NCI-H345 (cell line): ENCODE measurements around the gene KHDC4.
"Not testable (repeated sequence)": the region's sequence is repeated elsewhere in the genome, so short reads cannot be mapped to it uniquely, and the experiment has no call there.

Experiments
- DNase-seq: peaks from one replicate; lab custom pipeline; 2025; lab: John Stamatoyannopoulos, UW

The KHDC4 gene

DNA sequence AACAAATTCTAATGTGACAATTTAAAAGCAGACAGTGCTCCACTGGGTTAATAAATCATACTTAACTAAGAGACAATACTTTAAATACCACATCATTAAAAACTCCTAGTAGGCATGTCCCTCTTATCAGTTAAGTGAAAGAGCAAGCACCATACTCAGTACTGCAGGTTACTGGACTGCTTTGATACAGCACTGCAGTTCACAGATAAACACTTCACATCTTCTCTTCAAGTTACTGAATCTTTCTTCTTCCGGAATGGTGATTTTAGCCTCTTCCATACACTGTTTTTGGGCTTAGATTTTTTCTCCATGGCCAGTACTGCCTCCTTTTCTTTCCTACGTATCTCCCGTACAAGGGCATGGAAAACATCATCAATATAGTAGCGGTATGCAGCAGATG lies 34.1 kb downstream of the KHDC4 start:
- DNase-seq: no peak

DNA sequence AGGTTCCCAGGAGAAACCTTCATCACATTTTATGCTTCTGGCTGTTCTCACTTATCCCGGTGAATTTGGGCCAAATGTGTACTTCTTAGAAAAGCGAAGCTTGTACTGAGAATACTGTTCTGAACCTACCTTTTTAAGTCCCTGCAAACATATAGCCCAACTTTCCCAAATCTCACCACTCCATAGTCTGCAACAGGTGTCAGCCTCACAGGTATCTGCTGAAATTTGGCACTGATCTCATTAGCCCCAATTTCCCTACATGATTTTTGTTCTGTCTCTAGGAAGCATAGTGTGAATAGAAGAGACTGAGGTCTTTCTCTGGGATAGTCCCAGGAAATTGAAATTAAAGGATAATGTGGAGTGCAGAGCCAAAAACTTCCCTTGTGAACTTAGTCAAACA lies 34.5 kb downstream of the KHDC4 start:
- DNase-seq: no peak

DNA sequence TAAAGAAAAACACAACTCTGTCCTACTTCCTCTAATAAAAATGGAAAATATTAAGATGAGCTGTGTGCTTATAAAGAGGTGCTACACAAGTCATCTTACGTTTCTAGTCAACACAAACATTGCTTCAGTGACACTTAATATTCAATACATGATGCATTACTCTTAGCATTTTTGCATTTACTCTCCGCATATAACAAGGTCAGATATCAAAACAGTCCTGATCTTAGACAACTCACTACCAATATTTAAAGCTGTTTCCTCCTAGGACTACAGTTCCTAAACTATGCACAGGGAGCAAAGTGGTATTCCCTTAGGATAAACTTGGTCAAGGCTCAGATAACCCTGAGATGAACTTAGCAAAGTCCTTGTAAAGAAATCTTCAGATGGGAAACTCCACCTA lies 35.3 kb downstream of the KHDC4 start:
- DNase-seq: no peak

DNA sequence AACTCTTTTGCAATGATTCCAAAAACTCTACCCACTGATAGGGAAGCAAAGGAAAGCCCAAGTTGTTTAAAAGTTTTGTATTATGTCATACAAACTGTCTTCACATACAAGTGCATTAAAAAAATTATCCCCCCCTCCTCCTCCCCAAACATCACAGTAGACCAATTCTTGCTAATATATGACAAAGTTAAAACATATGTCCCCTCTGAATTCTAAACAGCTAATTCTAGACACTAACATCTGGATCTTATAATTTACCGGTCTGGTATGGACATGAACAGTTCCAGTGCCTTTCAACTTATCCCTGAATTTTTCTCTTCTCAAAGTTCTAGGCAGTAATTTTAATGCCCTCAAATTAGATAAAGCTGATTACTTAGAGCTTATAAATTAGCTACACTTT lies 36.5 kb downstream of the KHDC4 start:
- no peak for DNase-seq

DNA sequence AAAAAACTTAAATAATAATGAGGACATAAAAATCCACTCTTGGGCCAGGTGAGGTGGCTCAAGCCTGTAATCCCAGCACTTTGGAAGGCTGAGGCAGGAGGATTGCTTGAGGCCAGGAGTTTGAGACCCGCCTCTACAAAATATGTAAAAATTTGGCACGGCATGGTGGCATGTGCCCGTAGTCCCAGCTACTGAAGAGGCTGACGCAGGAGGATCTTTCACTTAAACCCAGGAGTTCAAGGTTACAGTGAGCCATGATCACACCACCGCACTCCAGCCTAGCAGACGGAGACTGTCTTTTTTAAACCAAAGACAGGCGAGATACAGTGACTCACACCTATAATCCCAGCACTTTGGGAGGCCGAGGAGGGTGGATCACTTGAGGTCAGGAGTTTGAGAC lies 37.7 kb downstream of the KHDC4 start:
- DNase-seq: not testable (repeated sequence)

DNA sequence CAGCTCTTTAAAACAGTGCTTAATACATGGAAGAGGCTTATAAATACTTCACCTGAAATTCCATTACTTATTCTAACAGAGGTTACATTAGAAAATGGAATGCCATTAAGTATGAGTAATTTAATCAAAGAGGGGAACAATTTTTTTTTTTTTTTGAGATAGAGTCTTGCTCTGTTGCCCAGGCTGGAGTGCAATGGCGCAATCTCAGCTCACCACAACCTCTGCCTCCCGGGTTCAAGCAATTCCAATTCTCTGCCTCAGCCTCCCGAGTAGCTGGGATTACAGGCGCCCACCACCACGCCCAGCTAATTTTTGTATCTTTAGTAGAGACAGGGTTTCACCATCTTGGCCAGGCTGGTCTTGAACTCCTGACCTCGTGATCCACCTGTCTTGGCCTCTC lies 38.6 kb downstream of the KHDC4 start:
- not testable (repeated sequence) for DNase-seq

DNA sequence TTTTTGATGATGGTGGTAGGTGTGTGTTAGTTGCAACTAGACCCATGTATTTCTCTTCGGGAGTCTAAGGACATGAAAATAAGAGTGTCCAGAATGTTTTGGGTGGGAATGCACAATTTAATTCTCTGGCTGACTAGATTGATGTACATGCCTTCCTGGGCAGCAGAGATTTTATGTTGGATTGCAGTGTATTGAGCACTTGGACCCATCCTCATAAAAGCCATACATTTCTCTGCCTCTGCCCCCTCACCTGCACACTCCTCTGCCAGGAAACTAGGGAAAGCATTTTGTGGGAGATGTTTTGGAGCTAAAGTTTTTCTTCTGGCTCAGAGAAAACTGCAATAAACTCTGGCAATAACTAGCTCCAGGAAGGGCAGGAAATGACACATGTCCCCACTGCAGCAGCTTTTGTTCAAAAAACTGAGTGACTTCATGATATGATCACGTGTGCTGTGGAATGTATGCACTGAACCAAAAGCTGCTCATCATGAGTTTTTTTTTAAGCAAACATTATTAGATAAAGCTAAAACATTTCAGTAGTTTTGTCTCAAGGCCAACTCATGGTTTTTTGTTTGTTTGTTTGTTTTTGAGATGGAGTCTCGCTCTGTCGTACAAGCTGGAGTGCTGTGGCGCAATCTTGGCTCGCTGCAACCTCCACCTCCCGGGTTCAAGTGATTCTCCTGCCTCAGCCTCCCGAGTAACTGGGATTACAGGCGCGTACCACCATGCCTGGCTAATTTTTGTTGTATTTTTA lies 40.6 kb downstream of the KHDC4 start:
- DNase-seq: no peak

DNA sequence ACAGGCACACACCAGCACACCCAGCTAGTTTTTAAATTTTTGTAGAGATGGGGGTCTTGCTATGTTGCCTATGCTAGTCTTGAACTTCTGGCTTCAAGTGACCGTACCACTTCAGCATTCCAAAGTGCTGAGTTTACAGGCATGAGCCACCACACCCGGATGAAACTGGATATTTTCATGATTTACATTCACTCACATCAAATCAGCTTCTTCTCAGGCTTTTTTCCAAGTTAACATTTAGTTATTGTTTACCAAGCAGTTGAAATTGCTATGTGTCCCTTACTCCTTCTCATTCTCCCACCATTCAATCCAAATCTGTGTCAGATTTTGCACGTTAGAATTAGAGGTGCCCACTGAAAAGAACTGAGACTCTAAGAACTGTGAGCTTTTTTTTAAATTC lies 41.4 kb downstream of the KHDC4 start:
- no peak for DNase-seq

DNA sequence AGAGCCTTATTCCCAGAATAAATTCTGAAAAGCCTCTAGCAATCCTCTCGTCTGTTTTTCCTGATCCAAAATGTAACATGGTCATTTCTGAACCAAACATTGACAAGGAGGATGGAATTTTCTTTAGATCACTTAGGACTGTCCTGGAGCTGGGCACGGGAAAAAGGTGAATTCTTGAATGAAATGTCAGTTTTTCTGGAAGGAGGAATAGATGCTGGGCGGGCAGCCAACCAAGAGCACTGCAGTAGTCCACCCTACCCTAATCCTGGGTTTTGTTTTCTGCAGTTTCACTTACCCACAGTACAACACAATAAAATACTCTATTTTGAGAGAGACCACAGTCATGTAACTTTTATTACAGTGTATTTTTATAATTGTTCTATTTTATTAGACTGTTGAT lies 44.0 kb downstream of the KHDC4 start:
- no peak for DNase-seq

DNA sequence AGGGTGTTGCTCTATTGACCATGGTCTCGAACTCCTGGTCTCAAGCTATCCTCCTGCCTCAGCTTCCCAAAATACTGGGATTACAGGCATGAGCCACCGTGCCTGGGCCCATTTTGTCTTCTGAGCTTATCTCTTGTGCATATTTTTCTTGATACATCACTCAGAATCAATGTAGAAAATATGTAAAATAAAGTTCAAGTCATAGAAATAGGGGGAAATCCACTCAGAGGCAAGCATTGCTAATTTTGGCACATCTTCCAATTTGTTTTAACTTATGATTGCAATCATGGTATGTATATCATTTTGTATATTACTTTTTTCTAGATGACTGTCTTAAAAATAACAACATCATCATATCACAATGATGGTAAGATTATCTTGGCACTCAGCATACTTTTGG lies 44.6 kb downstream of the KHDC4 start:
- DNase-seq: no peak

DNA sequence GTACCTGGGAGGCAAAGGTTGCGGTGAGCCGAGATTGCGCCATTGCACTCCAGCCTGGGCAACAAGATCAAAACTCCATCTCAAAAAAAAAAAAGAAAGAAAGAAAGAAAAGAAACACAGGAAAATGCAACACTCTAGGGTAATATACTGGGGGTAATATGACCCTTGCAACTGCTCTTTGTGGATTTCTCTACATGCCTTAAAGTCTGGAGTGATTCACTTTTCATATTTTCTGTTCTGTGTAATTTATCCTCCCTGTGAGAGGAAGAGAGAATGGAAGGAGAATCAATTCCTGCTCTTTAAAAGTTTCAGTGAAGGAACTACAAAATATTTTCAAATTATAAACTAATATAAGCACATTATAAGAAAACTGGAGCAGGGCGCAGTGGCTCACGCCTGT lies 45.7 kb downstream of the KHDC4 start:
- no peak for DNase-seq

DNA sequence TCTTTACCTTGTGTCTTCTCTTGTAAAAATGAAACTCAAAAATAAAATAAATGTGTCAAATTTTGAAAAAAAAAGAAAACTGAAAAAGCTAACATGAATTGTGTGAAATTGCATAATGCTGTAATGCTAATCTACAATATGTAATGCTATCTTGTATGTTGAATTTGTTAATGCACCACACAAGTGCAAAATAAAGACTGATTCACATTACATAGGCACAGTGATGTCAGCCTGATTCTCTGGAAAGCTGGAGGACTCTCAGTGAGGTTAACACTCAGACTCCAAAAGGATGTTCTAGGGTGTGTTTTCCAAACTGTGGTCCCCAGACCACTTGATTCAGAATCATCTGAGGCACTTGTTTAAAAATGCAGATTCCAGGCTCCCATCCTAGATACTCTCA lies 49.2 kb downstream of the KHDC4 start:
- DNase-seq: no peak

DNA sequence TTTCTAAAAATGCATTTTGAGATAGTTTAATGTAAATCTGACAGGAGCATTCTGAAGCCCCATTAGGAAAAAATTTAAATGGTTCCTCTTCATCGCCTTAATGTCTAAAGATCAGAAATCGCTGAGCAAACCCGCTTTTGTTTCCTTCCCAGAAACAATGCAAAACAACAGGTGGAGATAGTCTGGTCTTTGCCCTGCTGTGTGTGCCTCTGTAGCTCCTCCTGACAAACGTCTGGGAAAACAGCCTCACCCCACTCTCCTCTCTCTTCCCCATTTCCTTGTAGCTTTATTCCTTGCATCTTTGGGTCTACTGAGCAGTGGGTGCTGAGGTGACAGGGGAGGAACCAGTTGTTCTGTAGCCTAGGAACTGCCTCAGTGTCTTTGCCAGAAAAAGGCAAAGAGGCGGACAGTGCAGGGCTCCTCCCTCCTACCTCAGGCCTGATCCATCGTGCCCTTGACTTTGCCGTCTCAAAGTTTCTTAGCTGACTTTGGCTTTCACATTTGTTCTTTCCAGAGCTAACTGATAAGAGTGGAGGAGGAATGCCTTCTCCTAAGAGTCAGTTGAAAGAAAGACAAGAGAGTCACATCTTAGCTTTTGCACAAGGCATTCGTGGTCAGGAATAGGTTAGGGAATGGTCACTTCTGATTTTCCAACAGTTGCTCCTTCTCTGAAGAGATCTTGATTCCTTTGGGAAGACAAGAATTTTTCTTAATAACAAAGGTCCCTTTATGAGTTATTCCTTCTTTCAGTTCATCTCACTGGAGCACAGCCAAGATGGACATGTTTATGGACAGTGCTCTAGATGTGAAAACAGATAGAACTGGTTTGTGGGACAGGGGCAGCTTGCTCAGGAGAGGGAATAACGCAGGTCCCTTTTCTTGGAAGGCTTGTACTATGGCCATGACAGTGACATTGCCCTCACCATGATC lies 49.9 kb downstream of the KHDC4 start:
- no peak for DNase-seq

DNA sequence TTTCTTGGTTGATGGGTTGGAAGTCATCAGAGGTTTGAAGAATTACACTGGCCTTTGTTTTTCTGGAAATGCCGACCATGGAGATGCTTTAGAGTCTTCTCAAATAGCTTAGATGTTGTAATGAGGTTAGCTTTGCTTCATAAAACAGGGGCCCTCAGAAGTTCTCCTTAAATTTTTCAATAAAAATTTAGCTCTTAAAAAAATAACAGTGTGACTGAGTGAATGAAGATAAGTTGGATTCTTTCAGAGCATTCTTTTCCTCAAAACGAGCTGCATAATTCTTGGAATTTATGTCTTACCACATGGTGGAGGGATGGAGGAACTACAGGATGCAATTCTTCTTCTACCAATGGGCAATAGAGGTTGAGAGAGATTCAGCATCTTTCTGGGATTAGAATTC lies 51.4 kb downstream of the KHDC4 start:
- no peak for DNase-seq

DNA sequence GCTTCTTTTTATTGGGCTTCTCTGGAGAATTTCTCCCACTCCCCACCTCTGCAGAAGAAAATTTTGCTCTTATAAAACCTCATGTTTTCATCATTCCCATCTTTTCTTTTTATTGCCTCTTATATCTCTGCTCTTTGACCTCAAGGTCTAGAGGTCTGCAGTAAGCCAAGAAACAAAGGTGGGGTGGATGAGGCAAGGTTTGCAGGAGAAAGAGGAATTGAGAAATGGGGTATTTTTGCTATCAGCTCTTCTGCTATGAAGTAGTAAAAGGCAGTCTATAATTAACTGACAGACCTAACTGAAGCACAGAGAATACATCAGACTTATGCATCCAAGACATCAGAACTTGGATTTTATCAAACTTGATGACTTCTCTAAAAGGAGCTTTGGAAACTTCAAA lies 52.0 kb downstream of the KHDC4 start:
- DNase-seq: no peak

DNA sequence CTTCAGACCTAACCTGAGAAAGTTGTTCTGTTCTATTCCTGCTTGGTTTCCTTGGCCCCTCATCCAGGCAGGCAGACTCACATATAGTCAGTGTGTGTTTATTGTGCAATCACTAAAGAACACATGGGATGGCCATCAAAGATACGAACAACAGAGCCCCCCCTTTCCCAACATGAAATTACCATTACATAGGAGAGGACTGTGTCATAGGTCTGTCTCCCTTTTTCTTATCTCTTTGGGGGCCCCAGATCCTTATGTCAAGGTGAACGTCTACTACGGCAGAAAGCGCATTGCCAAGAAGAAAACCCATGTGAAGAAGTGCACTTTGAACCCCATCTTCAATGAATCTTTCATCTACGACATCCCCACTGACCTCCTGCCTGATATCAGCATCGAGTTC lies 53.3 kb downstream of the KHDC4 start:
- no peak for DNase-seq

DNA sequence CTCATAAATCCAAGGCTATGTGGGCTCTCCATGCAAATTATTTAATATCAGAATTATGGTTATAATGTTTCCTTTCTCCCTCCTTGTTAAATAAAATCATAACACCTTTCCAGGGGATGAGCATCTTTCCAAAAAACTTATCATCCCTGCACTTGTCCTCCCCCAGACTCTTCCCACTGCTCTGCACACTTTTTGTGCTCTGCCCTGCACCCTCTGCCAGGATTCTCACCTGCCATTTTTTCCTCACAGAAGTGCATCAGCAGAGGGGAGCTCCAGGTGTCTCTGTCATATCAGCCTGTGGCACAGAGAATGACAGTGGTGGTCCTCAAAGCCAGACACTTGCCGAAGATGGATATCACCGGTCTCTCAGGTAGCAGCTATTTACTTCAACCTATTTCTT lies 54.0 kb downstream of the KHDC4 start:
- DNase-seq: no peak

DNA sequence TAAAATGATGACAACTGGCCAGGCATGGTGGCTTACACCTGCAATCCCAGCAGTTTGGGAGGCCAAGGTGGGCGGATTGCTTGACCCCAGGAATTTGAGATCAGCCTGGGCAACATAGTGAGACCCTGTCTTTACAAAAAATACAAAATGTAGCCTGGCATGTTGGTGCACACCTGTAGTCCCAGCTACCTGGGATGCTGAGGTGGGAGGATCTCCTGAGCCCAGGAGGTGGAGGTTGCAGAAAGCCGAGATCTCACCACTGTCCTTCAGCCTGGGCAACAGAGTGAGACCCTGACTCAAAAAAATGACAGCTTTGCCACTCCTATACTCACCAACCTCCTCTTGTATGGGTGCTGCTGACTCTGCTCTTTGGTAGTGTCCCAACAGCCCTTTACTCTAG lies 56.3 kb downstream of the KHDC4 start:
- no peak for DNase-seq

DNA sequence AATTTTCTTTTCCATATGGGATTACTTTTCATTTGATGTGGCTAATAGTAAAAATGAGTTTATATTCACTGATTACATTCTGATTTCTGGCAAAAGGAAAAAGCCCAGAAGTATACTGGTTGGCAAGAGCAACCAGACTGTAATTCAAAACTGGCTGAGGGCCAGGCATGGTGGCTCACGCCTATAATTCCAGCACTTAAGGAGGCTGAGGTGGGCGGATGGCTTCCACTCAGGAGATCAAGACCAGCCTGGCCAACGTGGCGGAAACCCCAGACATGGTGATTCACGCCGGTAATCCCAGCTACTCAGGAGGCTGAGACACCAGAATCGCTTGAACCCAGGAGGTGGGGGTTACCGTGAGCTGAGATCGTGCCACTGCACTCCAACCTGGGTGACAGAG lies 60.4 kb downstream of the KHDC4 start:
- peak; percentile 26 for DNase-seq

DNA sequence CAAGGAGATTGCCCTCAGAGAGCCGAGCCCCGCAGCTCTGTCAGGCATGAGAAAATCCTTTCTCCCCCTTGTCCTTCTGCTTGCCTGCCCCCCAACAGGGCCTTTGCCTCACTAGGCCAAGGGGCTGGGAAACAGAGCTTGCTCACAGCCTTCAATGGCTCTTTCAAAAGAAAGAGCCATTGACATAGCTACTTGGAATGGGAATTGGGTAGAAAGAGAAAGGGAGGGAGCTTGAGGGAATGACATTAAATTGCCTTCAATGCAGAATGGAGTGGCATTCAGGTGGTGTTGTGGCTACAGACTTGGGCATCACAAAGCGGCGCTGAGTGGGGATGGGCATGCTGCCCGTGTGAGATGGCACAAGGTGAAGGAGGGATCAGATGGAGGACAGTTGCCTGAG lies 61.7 kb downstream of the KHDC4 start:
- no peak for DNase-seq

DNA sequence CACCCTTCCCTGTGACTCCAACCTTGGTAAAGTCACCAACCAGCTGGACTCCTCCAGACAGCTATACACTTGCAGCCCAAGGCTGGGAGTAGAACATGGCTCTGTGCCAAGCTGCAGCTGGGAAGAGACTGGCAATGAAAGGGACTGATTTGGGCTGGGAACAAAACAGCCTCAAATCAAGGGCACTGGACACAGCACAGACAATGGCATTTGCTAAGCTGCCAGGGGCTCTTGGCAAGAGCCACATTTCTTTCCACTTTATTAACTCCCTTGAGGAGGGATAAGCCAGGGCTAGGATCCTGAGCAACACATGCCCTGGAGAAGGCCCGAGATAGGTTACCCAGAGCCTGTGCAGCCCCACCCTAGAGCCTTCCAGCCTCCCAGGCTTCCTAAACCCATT lies 62.8 kb downstream of the KHDC4 start:
- DNase-seq: peak; percentile 97

DNA sequence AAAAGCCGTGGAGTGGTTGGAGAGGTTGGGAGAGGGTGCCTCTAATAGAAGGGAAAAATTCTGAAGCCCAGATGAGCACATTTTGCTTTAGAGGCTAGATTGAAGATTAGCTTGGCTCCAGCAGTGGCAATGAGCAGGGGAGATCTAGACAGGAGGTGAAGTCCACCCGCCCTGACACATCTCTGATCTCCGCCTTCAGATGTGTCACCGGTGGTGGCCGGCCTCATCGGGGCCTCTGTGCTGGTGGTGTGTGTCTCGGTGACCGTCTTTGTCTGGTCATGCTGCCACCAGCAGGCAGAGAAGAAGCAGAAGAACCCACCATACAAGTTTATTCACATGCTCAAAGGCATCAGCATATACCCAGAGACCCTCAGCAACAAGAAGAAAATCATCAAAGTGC lies 66.4 kb downstream of the KHDC4 start:
- DNase-seq: no peak

DNA sequence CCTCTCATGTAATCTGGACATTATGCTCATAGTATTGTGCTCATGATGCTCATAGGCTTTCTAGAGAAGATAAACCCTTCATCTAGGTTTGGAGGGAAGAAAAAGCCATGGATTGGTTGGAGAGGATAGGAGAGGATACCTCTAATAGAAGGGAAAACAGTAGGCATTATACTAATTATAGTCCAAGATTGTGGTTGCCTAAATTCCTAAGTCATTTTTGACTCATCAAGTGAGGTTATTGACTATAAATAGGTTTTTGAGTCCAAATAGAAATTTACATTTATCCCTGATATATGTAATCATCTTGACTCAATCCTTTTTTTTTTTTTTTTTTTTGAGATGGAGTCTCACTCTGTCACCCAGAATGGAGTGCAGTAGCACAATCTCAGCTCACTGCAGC lies 69.8 kb downstream of the KHDC4 start:
- DNase-seq: no peak
